H54 (cell line): Measurements from ENCODE around the gene ADAMTS1.

Source experiments
- DNase-seq: peaks from one replicate; pipeline ENCODE4 v3.0.0; 2011; ENCODE audit warnings: low spot score, mixed read lengths; ENCODE audit not compliant: insufficient read length
- FAIRE-seq: peaks from 3 replicates; lab custom pipeline; 2011; peaks lifted over from hg19 to GRCh38; lab: Jason Lieb, UNC
- POLR2A ChIP-seq: IDR thresholded peaks from 2 replicates; pipeline ENCODE4 v1.6.1; 2011; ENCODE audit warnings: low read depth, mild to moderate bottlenecking, low read length

ADAMTS1 gene

GRCh38 chr21:26795866-26796329 is 49.3 kb downstream of the ADAMTS1 start:
- no peak for FAIRE-seq
- DNase-seq: peak; percentile 40
- no peak for TF ChIP-seq POLR2A

- FAIRE-seq: no peak
- TF ChIP-seq POLR2A: no peak
- no peak for DNase-seq
Measured at GRCh38 chr21:26795412-26795805, 49.8 kb downstream of the ADAMTS1 start.

DNA sequence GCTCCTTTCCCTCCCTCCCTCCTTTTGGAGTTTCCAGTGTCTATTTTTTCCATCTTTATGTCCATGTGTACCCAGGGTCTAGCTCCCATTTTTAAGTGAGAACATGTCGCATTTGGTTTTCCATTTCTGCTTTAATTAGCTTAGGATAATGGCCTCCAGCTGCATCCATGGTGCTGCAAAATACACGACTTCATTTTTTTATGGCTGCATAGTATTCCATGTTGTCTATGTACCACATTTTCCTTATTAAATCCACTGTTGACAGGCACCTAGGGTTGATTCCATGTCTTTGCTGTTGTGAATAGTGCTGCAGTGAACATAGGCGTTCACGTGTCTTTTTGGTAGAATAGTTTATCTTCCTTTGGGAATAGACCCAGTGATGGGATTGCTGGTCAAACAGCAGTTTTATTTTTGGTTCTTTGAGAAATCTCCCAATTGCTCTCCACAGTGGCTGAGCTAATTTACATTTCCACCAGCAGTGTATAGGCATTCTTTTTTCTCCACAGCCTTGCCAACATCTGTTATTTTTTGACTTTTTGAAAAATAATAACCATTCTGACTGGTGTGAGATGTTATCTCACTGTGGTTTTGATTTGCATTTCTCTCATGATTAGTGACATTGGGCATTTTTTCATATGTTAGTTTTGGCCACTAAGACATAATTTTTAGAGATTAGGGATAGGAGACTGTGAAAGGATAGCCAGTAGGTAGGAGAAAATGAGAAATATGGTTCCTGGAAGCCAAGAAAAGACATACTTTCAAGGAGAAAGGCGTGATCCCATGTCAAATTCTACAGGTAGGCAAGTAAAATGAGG is 50.4 kb downstream of the ADAMTS1 start:
- FAIRE-seq (no peak), DNase-seq (no peak)
- TF ChIP-seq POLR2A: no peak

DNA sequence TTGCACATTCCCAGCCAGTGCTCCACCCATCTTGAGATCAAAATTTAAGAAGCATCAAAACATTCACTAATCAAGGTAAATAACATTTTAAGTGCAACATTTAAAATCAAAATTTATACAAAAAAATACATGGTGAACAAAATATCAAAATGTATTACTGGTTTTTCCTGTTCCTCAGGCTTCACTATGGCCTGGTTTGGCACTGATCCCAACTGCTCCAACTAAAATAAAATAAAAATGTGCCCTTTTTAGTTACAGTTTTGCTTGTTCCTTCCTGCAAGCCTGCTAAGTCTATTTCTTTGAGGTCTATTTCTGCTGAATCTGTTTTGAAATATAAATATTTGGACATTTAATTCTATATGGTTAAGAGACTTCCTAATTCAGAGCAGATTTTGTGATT is 54.9 kb downstream of the ADAMTS1 start:
- FAIRE-seq: no peak
- DNase-seq: no peak
- TF ChIP-seq POLR2A: no peak

GRCh38 chr21:26788790-26789189 is 56.4 kb downstream of the ADAMTS1 start:
- TF ChIP-seq POLR2A: no peak
- no peak for FAIRE-seq
- no peak for DNase-seq
